DMS114 treated with DMSO at 0.1 percent for 48 hours (cell line): ENCODE data around the gene APOBEC3F.
"Not testable (repeated sequence)": the region's sequence is repeated elsewhere in the genome, so short reads cannot be mapped to it uniquely, and the experiment has no call there.

ENCODE experiments used
- DNase-seq: peaks from one replicate; lab custom pipeline; 2025; ENCODE audit not compliant: unreplicated experiment; lab: John Stamatoyannopoulos, UW

The APOBEC3F gene

GRCh38 chr22:39068033-39068785 lies 27.5 kb downstream of the APOBEC3F start:
- no peak for DNase-seq

GRCh38 chr22:39070186-39070585 lies 29.5 kb downstream of the APOBEC3F start:
- DNase-seq = no peak

DNA sequence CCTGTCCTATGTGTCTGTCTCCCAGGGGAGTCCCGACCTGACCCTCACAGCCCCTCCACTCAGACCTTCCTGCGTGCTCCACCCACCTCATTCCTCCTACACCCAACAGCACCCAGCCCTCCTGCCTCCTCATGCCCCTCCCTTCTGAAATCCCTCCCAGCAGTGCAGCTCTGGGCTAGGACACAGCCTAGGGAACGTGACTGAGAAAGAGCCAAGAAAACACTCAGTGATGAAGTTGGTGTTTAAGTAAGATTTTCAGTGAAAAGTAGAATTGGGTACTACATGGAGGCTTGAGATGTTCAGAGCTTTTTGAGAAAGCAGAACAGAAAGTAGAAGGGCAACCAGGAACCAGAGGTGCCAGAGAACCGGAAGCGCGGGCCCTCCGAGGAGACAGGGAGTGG lies 31.9 kb downstream of the APOBEC3F start:
- not testable (repeated sequence) for DNase-seq

GRCh38 chr22:39073981-39074380 lies 33.3 kb downstream of the APOBEC3F start:
- DNase-seq = no peak

GRCh38 chr22:39076155-39077025 lies 35.7 kb downstream of the APOBEC3F start:
- DNase-seq = not testable (repeated sequence)

DNA sequence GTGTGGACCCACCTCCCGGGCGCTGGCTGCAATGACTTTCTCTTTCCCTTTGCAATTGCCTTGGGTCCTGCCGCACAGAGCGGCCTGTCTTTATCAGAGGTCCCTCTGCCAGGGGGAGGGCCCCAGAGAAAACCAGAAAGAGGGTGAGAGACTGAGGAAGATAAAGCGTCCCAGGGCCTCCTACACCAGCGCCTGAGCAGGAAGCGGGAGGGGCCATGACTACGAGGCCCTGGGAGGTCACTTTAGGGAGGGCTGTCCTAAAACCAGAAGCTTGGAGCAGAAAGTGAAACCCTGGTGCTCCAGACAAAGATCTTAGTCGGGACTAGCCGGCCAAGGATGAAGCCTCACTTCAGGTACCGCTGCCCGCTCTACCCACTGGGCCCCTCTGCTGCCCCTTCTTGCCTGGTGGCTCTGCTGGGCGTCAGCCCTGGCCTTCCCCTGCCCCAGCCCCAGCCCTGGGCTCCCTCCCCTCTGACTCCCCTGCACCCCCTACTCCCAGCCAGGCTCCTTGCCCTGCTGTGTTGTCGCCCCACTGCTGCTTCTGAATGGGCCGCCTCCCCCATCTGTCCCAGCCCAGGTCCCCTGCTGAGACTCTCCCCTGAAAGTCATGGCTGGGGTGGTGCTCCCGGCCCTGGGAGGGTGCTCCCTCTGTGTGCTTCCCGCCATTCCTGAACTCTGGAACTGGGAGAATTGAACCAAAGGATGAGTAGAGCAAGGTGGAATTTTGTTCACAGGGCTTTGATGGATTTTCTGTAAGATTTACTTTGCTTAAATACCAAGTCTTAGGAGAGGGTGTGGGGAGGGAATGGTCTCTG lies 36.6 kb downstream of the APOBEC3F start, which contains the start of gene APOBEC3G:
APOBEC3G (plus strand) TSS at position 250 of the 815 bp plus-strand sequence; CDS start at position 337, 87 bp downstream.
- not testable (repeated sequence) for DNase-seq

DNA sequence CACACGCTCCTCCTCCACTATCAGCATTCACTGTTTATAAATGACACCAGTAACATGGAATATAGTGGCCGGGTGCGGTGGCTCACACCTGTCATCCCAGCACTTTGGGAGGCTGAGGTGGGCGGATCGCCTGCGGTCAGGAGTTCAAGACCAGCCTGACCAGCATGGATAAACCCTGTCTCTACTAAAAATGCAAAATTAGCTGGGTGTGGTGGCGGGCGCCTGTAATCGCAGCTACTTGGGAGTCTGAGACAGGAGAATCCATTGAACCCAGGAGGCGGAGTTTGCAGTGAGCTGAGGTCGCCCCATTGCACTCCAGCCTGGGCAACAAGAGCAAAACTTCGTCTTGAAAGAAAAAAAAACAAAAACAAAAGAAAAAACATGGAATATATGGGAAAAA lies 37.2 kb downstream of the APOBEC3F start:
- DNase-seq = not testable (repeated sequence)

DNA sequence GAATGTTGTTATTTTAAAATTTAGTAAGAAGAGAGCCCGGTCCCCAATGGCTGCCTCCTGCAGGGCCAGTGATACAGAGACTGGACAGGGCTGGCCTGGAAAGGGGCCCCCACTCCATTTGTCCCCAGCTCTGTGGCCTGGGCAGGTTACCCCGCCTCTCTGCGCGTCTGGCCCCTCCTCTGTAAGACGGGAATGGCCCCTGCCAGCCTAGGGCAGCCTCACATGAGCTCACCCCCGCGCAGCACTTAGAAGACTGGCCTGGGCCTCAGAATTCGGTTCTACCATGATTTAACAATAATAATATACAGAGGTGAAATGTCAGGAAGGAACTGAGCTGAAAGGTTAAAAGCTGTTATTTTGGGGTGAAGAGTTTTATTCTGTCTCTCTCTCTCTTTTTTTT lies 37.7 kb downstream of the APOBEC3F start:
- no peak for DNase-seq

- DNase-seq = not testable (repeated sequence)
Measured at GRCh38 chr22:39079054-39079637, 38.5 kb downstream of the APOBEC3F start.

DNA sequence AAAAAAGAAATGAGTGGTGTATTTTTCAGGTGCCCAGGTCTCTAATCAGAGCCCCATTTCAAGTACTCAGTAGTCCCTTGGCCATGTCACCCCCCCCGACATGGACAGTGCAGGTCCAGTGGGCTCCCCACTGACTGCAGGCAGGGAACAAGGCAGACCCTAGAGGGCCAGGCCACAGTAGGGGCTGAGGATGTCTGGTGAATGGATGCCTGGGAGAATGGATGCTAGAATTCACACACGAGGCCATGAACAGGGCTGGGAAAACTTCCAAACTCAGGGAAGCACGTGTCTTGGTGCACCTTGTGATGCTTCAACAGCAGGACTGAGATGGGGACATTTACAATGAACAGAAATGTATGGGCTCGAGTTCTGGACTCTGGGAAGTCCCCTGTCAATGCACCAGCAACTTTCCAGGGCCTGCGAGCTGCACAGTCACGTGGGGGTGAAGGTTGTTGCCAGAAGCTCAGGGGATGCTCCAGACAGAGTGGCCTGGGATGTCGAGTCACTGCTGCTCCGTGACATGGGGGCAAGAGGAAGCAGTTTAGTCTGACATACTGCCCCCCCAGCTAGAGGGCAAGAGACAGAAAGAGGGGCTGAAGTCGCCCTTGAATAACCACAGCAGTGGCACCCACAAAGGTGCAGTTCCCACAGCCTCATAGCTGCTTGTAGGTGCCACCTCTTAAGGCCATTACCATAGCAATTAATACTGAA lies 39.5 kb downstream of the APOBEC3F start:
- DNase-seq = no peak

- no peak for DNase-seq
Measured at GRCh38 chr22:39081016-39081415, 40.4 kb downstream of the APOBEC3F start.

- no peak for DNase-seq
Measured at GRCh38 chr22:39081598-39081997, 40.9 kb downstream of the APOBEC3F start.

- no peak for DNase-seq
Measured at GRCh38 chr22:39083212-39084165, 42.8 kb downstream of the APOBEC3F start.

DNA sequence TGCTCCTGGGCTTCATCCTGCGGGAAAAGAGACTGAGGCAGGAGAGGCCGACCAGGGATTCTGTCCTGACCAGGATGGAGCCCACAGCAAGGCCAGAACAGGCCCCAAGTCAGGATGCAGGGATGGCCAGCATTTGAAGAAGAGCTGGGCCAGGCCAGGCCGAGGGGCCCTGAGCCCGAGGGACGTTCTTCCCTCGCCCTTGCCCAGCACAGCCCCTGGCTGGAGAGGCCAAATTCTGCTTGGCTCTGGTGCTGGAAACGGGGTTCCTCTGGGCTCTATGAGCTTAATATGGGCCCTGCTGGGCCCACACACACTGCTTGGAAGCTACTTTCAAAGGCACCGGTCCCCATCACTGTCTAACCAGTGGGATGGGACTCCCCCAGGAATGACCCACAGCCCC lies 44.0 kb downstream of the APOBEC3F start:
- no peak for DNase-seq

GRCh38 chr22:39087098-39087497 lies 46.4 kb downstream of the APOBEC3F start:
- no peak for DNase-seq

- DNase-seq = no peak
Measured at GRCh38 chr22:39087881-39088684, 47.4 kb downstream of the APOBEC3F start.

DNA sequence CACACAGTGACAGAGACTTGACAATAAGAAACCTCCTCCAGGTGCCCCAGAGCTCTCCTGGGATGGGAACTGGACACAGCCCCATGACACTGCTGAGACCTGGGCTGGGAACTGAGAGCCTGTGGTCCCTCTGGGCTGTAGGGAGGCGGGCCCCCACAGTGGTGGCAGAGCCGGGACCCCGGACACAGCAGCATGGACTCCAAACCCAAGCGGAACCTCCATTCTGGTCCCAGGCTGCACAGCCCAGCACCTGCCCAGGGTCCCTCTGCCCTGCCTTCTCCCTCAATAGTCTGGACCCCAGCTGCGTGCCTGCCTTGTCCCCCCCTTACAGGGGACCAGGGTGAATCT lies 48.0 kb downstream of the APOBEC3F start:
- DNase-seq = no peak

- DNase-seq = no peak
Measured at GRCh38 chr22:39089928-39090327, 49.3 kb downstream of the APOBEC3F start.
